ENCODE data around the gene PRRC2B. TPM values are rescaled to one million over a fixed set of nuclear protein-coding genes. Genes with fewer than 3 reads are reported as not detected.

PRRC2B gene
- total and polyA plus RNA-seq, 2 experiments from 2014 or later = 30.9 to 53.7 TPM

- Histone ChIP-seq H3F3A (ENCODE audit: insufficient read depth) (peaks cover 13% of the 10 kb centered on the region), H3K9me2 (ENCODE audit: insufficient read depth) (no peaks in the 10 kb centered on the region), H3K9me3 (ENCODE audit: low read depth) (no peaks in the 10 kb centered on the region), H3K36me3 (ENCODE audit: low read depth) (no peaks in the 10 kb centered on the region), H4K20me1 (ENCODE audit: insufficient read depth) (peaks cover 59% of the 10 kb centered on the region), H3K4me3 (no peak overlapping the region), H3K9ac (no peak overlapping the region), H3K4me2 (ENCODE audit: unreplicated experiment) (no peak overlapping the region), H3K27ac (no peak overlapping the region; the same call in 1 of the 2 replicates), H3K4me1 (ENCODE audit: insufficient read depth) (peaks cover 36% of the 10 kb centered on the region), H3K79me2 (ENCODE audit: insufficient read depth) (peaks cover 100% of the 10 kb centered on the region), H2AFZ (no peak overlapping the region), H3K27me3 (replicated peaks; ENCODE audit: insufficient read depth) (no peaks in the 10 kb centered on the region)
- TF ChIP-seq EZH2phosphoT487 (IDR thresholded peaks at IDR 0.05; ENCODE audit: insufficient read depth, low read depth) = no peak
- no peak for TF ChIP-seq EZH2 (IDR thresholded peaks at IDR 0.05; ENCODE audit: insufficient read depth, poor library complexity, severe bottlenecking)
- WGBS, 2 experiments (ENCODE audit: low coverage in 1 of 2, low lambda C conversion rate in 2 of 2, missing lambda C conversion rate in 2 of 2) = 80% methylated on average over 15 of the region's 15 CpGs
- in situ Hi-C loops (cut with MboI) = no loop called here
- no peak for DNase-seq
These were observed 18.1 kb downstream of the PRRC2B start for GRCh38 chr9:131411719-131412681.

GRCh38 chr9:131416509-131416908 lies 22.6 kb downstream of the PRRC2B start:
- Histone ChIP-seq H3K9ac (no peak overlapping the region), H3F3A (ENCODE audit: insufficient read depth) (peaks cover 21% of the 10 kb centered on the region; the same call in 1 of the 2 replicates), H3K27ac (no peak overlapping the region), H3K9me2 (ENCODE audit: insufficient read depth) (no peaks in the 10 kb centered on the region), H3K4me1 (ENCODE audit: insufficient read depth) (peaks cover 29% of the 10 kb centered on the region), H3K36me3 (ENCODE audit: low read depth) (no peaks in the 10 kb centered on the region), H3K27me3 (replicated peaks; ENCODE audit: insufficient read depth) (no peaks in the 10 kb centered on the region), H3K4me2 (ENCODE audit: unreplicated experiment) (no peak overlapping the region), H3K9me3 (ENCODE audit: low read depth) (no peaks in the 10 kb centered on the region), H2AFZ (no peak overlapping the region), H3K79me2 (ENCODE audit: insufficient read depth) (peaks cover 100% of the 10 kb centered on the region), H4K20me1 (ENCODE audit: insufficient read depth) (peaks cover 60% of the 10 kb centered on the region), H3K4me3 (no peak overlapping the region)
- TF ChIP-seq EZH2phosphoT487 (IDR thresholded peaks at IDR 0.05; ENCODE audit: insufficient read depth, low read depth) = no peak
- no peak for TF ChIP-seq EZH2 (IDR thresholded peaks at IDR 0.05; ENCODE audit: insufficient read depth, poor library complexity, severe bottlenecking)
- in situ Hi-C loops (cut with MboI) = no loop called here
- WGBS, 2 experiments (ENCODE audit: low coverage in 1 of 2, low lambda C conversion rate in 2 of 2, missing lambda C conversion rate in 2 of 2) = 83 to 87% methylated on average over 4 of the region's 4 CpGs
- no peak for DNase-seq

- H3K9me3 ChIP-seq (ENCODE audit: low read depth) = no peaks in the 10 kb centered on the region
- H3K4me2 ChIP-seq (ENCODE audit: unreplicated experiment) = peak overlapping the region; percentile 39
- no peak overlapping the region for H3K4me3 ChIP-seq
- peak overlapping the region; percentile 44; the same call in 1 of the 2 replicates for H3K9ac ChIP-seq
- H4K20me1 ChIP-seq (ENCODE audit: insufficient read depth) = peaks cover 58% of the 10 kb centered on the region
- peak overlapping the region; percentile 45; the same call in 1 of the 2 replicates for H3K27ac ChIP-seq
- H3F3A ChIP-seq (ENCODE audit: insufficient read depth) = peaks cover 28% of the 10 kb centered on the region
- DNase-seq = no peak
- H2AFZ ChIP-seq = no peak overlapping the region
- H3K4me1 ChIP-seq (ENCODE audit: insufficient read depth) = peaks cover 39% of the 10 kb centered on the region
- H3K27me3 ChIP-seq (replicated peaks; ENCODE audit: insufficient read depth) = no peaks in the 10 kb centered on the region
- in situ Hi-C loops (cut with MboI) = no loop called here
- 36 to 41% methylated on average over 13 of the region's 13 CpGs for WGBS, 2 experiments (ENCODE audit: low coverage in 1 of 2, low lambda C conversion rate in 2 of 2, missing lambda C conversion rate in 2 of 2)
- TF ChIP-seq EZH2 (IDR thresholded peaks at IDR 0.05; ENCODE audit: insufficient read depth, poor library complexity, severe bottlenecking) = no peak
- TF ChIP-seq EZH2phosphoT487 (IDR thresholded peaks at IDR 0.05; ENCODE audit: insufficient read depth, low read depth) = no peak
- H3K36me3 ChIP-seq (ENCODE audit: low read depth) = no peaks in the 10 kb centered on the region
- no peaks in the 10 kb centered on the region for H3K9me2 ChIP-seq (ENCODE audit: insufficient read depth)
- H3K79me2 ChIP-seq (ENCODE audit: insufficient read depth) = peaks cover 100% of the 10 kb centered on the region
These were observed 23.6 kb downstream of the PRRC2B start for GRCh38 chr9:131417264-131418142.
